HepG2 (cell line): ENCODE data around the gene GLIS2. TPM values are rescaled to one million over a fixed set of nuclear protein-coding genes. Genes with fewer than 3 reads are reported as not detected.
A peak's percentile ranks its signal among the peaks of the same experiment; 100 is the strongest.

ENCODE experiments used
- ARID4A ChIP-seq: sonication (generic); formaldehyde crosslinking; IDR thresholded peaks from 2 replicates; pipeline ENCODE4 v1.5.0; 2020; ENCODE audit warnings: mild to moderate bottlenecking, missing genetic modification reagents, borderline replicate concordance
- ARNTL ChIP-seq: sonication (generic); formaldehyde crosslinking; IDR thresholded peaks from 2 replicates; pipeline ENCODE4 v1.4.0; 2020; ENCODE audit warnings: mild to moderate bottlenecking, missing genetic modification reagents
- BCL6 ChIP-seq: IDR thresholded peaks from 2 replicates; pipeline ENCODE4 v1.6.1; 2016; ENCODE audit warnings: missing genetic modification reagents, missing compliant biosample characterization
- CENPBD1 ChIP-seq: sonication (generic); formaldehyde crosslinking; IDR thresholded peaks from 2 replicates; pipeline ENCODE4 v1.8.0; 2022; ENCODE audit warnings: missing genetic modification reagents, low read depth, mild to moderate bottlenecking, borderline replicate concordance
- HMGA1 ChIP-seq: sonication (generic); formaldehyde crosslinking; conservative IDR thresholded peaks from 2 replicates; pipeline ENCODE4 v1.4.0; 2020; ENCODE audit warnings: missing genetic modification reagents
- MLXIP ChIP-seq: sonication (generic); formaldehyde crosslinking; IDR thresholded peaks from 2 replicates; pipeline ENCODE4 v1.9.0; 2021; ENCODE audit warnings: missing genetic modification reagents, borderline replicate concordance
- TBP ChIP-seq: sonication (generic); formaldehyde crosslinking; IDR thresholded peaks from 2 replicates; pipeline ENCODE4 v1.5.0; 2020; ENCODE audit warnings: missing genetic modification reagents
- ZBTB14 ChIP-seq: sonication (generic); formaldehyde crosslinking; IDR thresholded peaks from 2 replicates; pipeline ENCODE4 v1.4.0; 2020; ENCODE audit warnings: missing genetic modification reagents
- ZBTB38 ChIP-seq: sonication (generic); formaldehyde crosslinking; IDR thresholded peaks from 2 replicates; pipeline ENCODE4 v1.5.1; 2020; ENCODE audit warnings: mild to moderate bottlenecking, missing genetic modification reagents
- ZC3H13 ChIP-seq: sonication (generic); formaldehyde crosslinking; IDR thresholded peaks from 2 replicates; pipeline ENCODE4 v1.8.1; 2023; ENCODE audit warnings: mild to moderate bottlenecking, missing genetic modification reagents, moderate library complexity
- ZNF318 ChIP-seq: sonication (generic); formaldehyde crosslinking; IDR thresholded peaks from 2 replicates; pipeline ENCODE4 v1.4.0; 2020; ENCODE audit warnings: mild to moderate bottlenecking, missing genetic modification reagents
- ZNF564 ChIP-seq: sonication (generic); formaldehyde crosslinking; IDR thresholded peaks from 2 replicates; pipeline ENCODE4 v1.8.1; 2023; ENCODE audit warnings: mild to moderate bottlenecking, missing genetic modification reagents
- polyA plus RNA-seq, 8 experiments: library from polyadenylated mRNA; depleted of rRNA in 3 of 8; stranded (reverse) in 7 of 8; unstranded in 1 of 8; fragments of >200 nt; fragmentation: Illumina TruSeq in 4 of 8; extraction: Trizol in 4 of 8; gene quantifications; 2 replicates each; pipeline versions ENCODE4 v1.2.1 to v1.2.3, GENCODE V29; 2011 to 2016; ENCODE audit warnings: low read depth in 4 of 8, missing spikeins in 1 of 8, mixed read lengths in 1 of 8; ENCODE audit not compliant: insufficient read depth in 1 of 8
- total RNA-seq, 5 experiments: library from RNA; depleted of rRNA; stranded (reverse); fragments of >200 nt; fragmentation: Illumina TruSeq; extraction: Trizol; gene quantifications; 2 replicates each; pipeline ENCODE4 v1.2.3, GENCODE V29; 2016; ENCODE audit warnings: low read depth in 1 of 5

GLIS2 gene
- total and polyA plus RNA-seq, 2 of the 13 experiments (the other 11 are each of a cell fraction or from before 2014, with no cell fraction given) = 0.28 to 0.29 TPM

- TF ChIP-seq ZNF318 (CRISPR knock-in tag) = peak; percentile 61; the same call in 1 of the 2 replicates
- TF ChIP-seq ZC3H13 = no peak
- no peak for TF ChIP-seq ZBTB14 (CRISPR knock-in tag)
- TF ChIP-seq ZBTB38 (CRISPR knock-in tag) = 0 out of 2 replicates have a peak, but pooled peaks have one; percentile 53
- no peak for TF ChIP-seq MLXIP (CRISPR knock-in tag)
- TF ChIP-seq ARNTL (CRISPR knock-in tag) = peak; percentile 77
- TF ChIP-seq CENPBD1 = no peak
- peak; percentile 71; the same call in 1 of the 2 replicates for TF ChIP-seq ARID4A
- no peak for TF ChIP-seq ZNF564 (CRISPR knock-in tag)
- peak; percentile 38; the same call in 1 of the 2 replicates for TF ChIP-seq BCL6 (CRISPR knock-in tag)
- TF ChIP-seq TBP = no peak
- TF ChIP-seq HMGA1 (CRISPR knock-in tag) = no peak
Measured at GRCh38 chr16:4367393-4367856, 51.6 kb downstream of the GLIS2 start (continued).
